ENCODE data around the gene SLC25A10.
"Not testable (repeated sequence)": the region's sequence is repeated elsewhere in the genome, so short reads cannot be mapped to it uniquely, and the experiment has no call there.

Gene SLC25A10

DNA sequence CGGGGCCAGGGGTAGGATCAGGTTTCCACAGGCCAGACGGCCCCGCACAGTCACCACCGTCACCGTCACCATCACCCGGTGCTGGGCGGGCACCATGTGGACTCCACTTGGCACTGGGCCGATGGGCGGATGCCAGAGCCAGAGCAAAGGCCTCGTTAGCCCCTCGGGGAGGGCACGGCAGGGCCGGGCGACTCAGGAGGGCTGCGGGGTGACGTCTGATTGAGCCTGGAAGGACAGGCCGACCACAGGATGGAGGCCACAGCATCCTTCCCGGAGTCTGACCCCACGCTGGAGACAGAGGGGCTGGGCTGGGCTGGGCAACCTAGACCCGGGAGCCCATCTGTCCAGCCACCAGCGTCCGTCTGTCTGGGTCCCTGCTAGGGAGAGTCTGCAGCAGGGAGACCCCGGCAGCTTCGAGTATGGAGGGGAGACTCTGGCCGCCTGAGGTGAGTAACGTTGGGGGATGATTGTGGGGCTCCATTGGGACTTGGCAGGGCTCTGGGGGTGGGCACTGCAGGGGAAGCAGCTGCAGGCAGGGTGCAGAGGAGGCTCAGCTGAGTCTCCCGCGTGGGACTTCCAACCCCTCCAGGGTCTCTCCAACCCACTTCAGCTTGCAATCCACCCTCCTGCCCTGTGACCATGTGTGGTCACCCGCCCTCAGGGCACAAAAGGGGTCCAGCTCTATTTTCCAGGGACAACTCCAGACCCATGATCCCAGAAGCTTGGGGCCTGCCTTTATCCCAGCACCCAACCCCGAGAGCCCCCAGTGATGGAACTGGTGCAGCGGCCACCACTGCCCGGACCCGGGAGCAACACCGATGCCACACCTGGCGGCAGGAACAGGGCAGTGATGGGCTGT is 22.6 kb downstream of the SLC25A10 start:
- ChIA-PET CTCF (interaction anchor here (0.9 to 2.6 kb wide), 11 partner anchors 13 to 220 kb away, joined by 3 to 16 read pairs (median 5); no protein-coding TSS in a partner anchor), POLR2A (interaction anchor here (1.0 kb wide), 1 partner anchor 135 kb away, joined by 3 read pairs; no protein-coding TSS in a partner anchor)
- H3K4me3 ChIP-seq (ENCODE audit: low read depth, low read length), result no peak overlapping the region
- TF ChIP-seq, protein P1, sequence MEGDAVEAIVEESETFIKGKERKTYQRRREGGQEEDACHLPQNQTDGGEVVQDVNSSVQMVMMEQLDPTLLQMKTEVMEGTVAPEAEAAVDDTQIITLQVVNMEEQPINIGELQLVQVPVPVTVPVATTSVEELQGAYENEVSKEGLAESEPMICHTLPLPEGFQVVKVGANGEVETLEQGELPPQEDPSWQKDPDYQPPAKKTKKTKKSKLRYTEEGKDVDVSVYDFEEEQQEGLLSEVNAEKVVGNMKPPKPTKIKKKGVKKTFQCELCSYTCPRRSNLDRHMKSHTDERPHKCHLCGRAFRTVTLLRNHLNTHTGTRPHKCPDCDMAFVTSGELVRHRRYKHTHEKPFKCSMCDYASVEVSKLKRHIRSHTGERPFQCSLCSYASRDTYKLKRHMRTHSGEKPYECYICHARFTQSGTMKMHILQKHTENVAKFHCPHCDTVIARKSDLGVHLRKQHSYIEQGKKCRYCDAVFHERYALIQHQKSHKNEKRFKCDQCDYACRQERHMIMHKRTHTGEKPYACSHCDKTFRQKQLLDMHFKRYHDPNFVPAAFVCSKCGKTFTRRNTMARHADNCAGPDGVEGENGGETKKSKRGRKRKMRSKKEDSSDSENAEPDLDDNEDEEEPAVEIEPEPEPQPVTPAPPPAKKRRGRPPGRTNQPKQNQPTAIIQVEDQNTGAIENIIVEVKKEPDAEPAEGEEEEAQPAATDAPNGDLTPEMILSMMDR (IDR thresholded peaks at IDR 0.05; ENCODE audit: insufficient read depth, low read length, missing control alignments), result no peak
- no peak for DNase-seq (ENCODE audit: low read depth, low spot score)

DNA sequence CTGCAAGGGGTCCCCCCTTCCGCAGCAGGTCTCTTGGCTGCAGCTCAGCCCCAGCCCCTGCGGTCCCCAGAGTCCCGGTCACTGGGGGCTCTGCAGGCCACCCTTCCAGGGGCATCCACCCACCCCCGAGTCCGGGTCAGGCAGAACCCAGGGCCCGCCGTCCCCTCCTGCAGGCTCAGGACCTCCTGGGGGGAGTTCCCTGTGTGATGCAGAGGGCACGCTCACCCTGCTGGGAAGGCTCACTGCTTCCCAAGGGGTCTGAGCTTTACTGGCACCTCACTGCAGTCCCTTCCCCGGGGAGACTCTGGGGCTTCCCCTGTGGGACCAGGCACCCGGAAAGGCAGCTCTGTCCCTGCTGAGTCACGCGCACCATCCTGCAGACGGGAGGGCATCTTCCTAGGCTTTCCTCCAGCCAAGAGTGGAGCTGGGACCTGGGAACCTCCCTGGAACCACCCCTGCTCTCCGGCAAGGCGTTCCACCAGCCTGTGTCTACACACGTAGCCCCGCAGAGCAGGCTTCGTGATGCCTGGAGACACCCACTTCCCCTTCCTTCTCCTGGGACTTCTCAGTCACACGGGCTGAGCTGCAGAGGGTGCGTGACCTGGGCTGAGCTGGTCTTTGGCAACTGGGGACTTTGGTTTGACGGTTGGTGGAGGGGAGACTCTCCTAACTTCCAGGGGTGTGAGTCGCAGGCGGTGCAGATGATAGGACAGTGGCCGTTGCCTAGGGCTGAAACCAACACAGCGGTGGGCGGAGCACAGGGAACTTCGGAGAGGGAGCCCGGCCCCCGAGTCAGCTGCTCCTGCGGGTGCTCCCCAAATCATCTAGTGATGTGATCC is 23.4 kb downstream of the SLC25A10 start:
- TF ChIP-seq, protein P1 (IDR thresholded peaks at IDR 0.05; ENCODE audit: insufficient read depth, low read length, missing control alignments), result no peak
- no peak for DNase-seq (ENCODE audit: low read depth, low spot score)
- ChIA-PET POLR2A (interaction anchor here (1.0 kb wide), 1 partner anchor 134 kb away, joined by 3 read pairs; no protein-coding TSS in a partner anchor), CTCF (interaction anchor here (0.8 to 2.6 kb wide), 10 partner anchors 14 to 219 kb away, joined by 3 to 16 read pairs (median 4); no protein-coding TSS in a partner anchor)
- H3K4me3 ChIP-seq (ENCODE audit: low read depth, low read length), result no peak overlapping the region

DNA sequence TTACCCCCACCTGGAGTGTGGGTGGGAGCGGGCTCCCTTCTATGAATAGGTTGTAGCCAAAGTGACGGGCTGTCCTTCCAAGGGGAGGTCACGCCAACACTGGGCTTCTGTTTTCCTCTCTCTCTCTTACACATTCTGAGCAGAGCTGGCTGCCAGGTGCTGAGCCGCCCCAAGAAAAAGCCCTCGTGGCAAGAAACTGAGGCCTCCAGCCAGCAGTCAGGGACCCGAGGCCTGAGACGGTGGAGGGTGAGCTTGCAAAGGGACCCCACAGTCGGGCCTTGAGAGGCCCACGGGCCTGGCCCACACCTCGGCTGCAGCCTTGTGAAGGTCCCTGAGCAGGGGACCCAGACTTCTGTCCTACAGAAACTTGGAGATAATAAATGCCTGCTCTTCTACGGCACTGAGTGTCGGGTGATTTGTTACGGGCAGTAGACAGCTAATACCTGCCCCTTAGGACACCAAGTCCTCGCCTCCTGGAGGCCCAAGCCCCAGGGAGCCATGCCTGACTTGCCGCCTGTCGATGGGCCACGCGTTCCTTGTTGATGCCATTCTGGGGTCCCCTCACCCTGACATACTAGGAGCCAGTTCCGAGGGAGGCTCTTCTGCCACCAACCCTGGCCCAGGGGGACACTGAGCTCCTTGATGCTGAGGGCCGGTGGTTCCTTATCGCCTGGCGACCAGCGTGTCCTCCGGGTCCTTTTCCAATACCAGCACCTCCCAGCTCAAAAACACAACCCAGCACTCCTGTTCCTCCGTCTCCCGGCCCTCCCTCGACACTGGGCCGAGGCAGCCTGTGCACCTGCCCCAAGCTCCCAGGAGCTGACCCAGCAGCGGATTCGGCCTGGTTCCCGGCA is 26.1 kb downstream of the SLC25A10 start:
- TF ChIP-seq, protein P1 (IDR thresholded peaks at IDR 0.05; ENCODE audit: insufficient read depth, low read length, missing control alignments), result no peak
- no peak overlapping the region for H3K4me3 ChIP-seq (ENCODE audit: low read depth, low read length)
- ChIA-PET POLR2A (no interaction called here), CTCF (no interaction called here)
- no peak for DNase-seq (ENCODE audit: low read depth, low spot score)

DNA sequence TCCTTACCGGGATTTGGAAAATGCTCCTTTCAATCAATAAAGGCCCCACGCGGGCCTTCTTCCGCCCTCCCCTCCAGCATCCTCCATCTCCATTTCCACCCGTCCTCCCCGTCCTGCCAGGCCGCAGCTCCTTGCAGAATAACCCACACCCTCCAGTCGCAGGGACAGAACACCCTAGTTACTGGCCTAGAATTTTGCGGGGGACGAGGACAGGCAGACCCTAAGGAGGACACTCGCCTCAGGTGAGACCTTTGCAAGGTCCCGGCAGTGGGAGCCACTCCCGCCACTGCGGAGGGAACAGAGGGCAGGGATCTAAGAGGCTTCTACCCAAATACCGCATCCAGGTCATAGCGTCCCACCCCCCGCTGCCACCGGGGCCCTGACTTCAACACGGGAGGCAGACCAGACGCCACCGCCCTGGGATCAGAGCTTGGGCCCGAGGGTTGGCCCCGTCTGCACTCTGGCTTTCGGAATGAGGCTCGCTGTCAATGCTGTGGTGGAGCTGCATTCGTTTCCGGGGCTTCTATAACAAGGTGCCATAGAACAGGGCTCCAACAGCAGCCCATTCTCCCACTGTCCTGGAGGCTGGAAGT is 26.8 kb downstream of the SLC25A10 start:
- no peak for DNase-seq (ENCODE audit: low read depth, low spot score)
- H3K4me3 ChIP-seq (ENCODE audit: low read depth, low read length), result no peak overlapping the region
- TF ChIP-seq, protein P1 (IDR thresholded peaks at IDR 0.05; ENCODE audit: insufficient read depth, low read length, missing control alignments), result no peak
- ChIA-PET POLR2A (no interaction called here), CTCF (no interaction called here)

DNA sequence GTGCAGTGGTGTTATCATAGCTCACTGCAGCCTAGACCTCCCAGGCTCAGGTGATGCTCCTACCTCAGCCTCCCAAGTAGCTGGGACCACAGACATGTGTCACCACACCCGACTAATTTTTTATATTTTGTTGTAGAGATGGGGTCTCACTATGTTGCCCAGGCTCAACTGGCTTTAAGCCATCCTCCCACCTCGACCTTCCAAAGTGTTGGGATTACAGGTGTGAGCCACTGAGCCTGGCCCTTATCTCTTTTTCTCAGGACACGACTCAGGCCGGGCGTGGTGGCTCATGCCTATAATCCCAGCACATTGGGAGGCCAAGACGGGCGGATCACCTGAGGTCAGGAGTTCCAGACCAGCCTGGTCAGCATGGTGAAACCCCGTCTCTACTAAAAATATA is 27.5 kb downstream of the SLC25A10 start:
- DNase-seq (ENCODE audit: low read depth, low spot score); H3K4me3 ChIP-seq (ENCODE audit: low read depth, low read length); CTCF ChIA-PET; POLR2A ChIA-PET: not testable (repeated sequence)

DNA sequence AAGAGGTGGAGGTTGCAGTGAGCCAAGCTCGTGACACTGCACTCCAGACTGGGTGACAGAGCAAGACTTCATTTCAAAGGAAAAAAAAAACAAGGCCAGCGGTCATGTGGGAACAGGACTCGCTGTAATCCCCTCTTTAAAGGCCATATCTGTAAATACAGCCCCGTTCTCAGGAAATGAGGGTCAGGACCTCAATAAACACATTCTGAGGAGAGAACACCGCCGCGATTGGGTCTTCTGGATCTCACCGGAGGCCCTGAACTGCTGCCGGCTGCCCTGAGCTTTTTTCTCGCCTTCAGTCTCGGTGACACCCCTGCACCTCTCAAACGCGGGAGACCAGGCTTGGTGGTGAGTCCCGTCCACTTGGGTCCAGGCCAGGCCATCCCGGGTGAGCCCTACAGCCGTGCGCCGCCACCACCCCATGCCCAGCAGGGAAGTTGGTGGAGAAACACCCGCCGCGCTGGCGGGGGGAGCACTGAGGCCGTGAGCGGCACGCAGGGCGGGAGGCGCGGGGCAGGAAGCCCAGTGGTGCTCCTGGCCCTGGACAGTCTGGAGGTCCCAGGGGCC is 28.4 kb downstream of the SLC25A10 start:
- ChIA-PET POLR2A (no interaction called here), CTCF (no interaction called here)
- TF ChIP-seq, protein P1 (IDR thresholded peaks at IDR 0.05; ENCODE audit: insufficient read depth, low read length, missing control alignments), result no peak
- no peak overlapping the region for H3K4me3 ChIP-seq (ENCODE audit: low read depth, low read length)
- DNase-seq (ENCODE audit: low read depth, low spot score), result no peak
